ENCODE results near the gene CCDC200. TPM values are rescaled to one million over a fixed set of nuclear protein-coding genes. Genes with fewer than 3 reads are reported as not detected.
A peak's percentile ranks its signal among the peaks of the same experiment; 100 is the strongest.

CCDC200 gene
- total and polyA plus RNA-seq, 2 of the 13 experiments (the other 11 are each of a cell fraction or from before 2014, with no cell fraction given) = not detected

DNA sequence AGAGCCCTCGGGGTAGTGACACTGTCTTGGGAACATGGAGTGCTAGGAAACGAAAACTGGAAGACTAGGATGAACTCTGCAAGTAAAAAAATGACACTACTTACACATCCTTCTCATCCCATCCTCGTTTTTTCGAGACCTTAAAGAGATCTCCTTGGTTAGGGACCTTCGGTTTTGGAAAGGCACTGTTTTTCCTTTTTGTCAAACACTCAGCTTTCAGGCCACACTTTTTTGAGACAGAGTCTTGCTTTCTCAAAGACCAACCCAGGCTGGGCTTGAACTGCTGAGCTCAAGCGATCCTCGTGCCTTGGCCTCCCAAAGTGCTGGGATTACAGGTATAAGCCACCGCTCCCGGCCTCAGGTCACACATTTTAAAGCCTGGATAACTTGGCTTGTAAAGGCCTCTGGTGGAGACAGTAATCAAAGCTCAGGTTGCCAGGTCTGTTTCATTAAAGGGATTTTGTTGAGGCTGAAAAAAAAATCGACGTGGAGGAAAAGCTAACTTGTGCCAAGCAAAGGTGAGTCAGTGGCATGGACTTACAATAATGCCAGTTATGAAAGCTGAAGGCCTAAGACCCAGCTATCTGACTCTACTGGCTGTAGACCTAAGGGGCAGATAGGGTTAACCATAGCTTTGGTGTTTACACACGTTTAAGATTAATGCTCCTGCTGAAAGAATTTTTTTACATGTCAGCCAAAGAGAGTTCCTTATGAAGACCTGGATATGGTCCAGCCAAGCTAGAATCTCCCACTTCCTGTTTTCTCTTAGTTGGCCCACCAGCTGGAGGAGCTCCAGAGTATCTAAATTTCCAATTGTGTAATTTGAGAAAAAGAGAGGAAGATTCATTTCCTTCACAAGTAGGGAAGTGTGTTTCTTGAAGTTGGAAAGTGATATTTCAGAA is 56.6 kb downstream of the CCDC200 start (continued):
- TF ChIP-seq, protein P1, sequence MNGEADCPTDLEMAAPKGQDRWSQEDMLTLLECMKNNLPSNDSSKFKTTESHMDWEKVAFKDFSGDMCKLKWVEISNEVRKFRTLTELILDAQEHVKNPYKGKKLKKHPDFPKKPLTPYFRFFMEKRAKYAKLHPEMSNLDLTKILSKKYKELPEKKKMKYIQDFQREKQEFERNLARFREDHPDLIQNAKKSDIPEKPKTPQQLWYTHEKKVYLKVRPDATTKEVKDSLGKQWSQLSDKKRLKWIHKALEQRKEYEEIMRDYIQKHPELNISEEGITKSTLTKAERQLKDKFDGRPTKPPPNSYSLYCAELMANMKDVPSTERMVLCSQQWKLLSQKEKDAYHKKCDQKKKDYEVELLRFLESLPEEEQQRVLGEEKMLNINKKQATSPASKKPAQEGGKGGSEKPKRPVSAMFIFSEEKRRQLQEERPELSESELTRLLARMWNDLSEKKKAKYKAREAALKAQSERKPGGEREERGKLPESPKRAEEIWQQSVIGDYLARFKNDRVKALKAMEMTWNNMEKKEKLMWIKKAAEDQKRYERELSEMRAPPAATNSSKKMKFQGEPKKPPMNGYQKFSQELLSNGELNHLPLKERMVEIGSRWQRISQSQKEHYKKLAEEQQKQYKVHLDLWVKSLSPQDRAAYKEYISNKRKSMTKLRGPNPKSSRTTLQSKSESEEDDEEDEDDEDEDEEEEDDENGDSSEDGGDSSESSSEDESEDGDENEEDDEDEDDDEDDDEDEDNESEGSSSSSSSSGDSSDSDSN (CRISPR knock-in tag; IDR thresholded peaks at IDR 0.05) = no peak
- TF ChIP-seq MEF2D (CRISPR knock-in tag; IDR thresholded peaks at IDR 0.05) = no peak
- no peak for TF ChIP-seq HNRNPH1 (optimal IDR thresholded peaks at IDR 0.05; ENCODE audit: low read depth, low read length)
- TF ChIP-seq ZNF251 (CRISPR knock-in tag; IDR thresholded peaks at IDR 0.05) = no peak
- TF ChIP-seq KLF11 (CRISPR knock-in tag; IDR thresholded peaks at IDR 0.05) = no peak; the same call in 1 of the 2 replicates
- no peak for TF ChIP-seq NFKB2 (CRISPR knock-in tag; IDR thresholded peaks at IDR 0.05; ENCODE audit: borderline replicate concordance)
- TF ChIP-seq ZNF891 (CRISPR knock-in tag; IDR thresholded peaks at IDR 0.05) = no peak
- TF ChIP-seq ESRRA (CRISPR knock-in tag; IDR thresholded peaks at IDR 0.05; ENCODE audit: low read depth) = peak; percentile 19; the same call in 1 of the 2 replicates
- no peak for TF ChIP-seq FOXA1 (IDR thresholded peaks at IDR 0.05)
- peak; percentile 57 for TF ChIP-seq FOXA1 (CRISPR knock-in tag; IDR thresholded peaks at IDR 0.05)
- TF ChIP-seq ZSCAN31 (CRISPR knock-in tag; IDR thresholded peaks at IDR 0.05; ENCODE audit: low read depth) = peak; percentile 10; the same call in 1 of the 2 replicates
- TF ChIP-seq ZEB1 (IDR thresholded peaks at IDR 0.05; ENCODE audit: insufficient replicate concordance, low read depth) = peak; percentile 54
- no peak for TF ChIP-seq NFE2L1 (CRISPR knock-in tag; IDR thresholded peaks at IDR 0.05; ENCODE audit: borderline replicate concordance)
- TF ChIP-seq NFIC (IDR thresholded peaks at IDR 0.05; ENCODE audit: low read length) = peak; percentile 61; the same call in 1 of the 2 replicates
- no peak for TF ChIP-seq EZH2 (conservative IDR thresholded peaks at IDR 0.05; ENCODE audit: low read depth, low read length)
- 0 out of 2 replicates have a peak, but pooled peaks have one; percentile 12 for TF ChIP-seq MAF1 (CRISPR knock-in tag; IDR thresholded peaks at IDR 0.05; ENCODE audit: borderline replicate concordance)
- TF ChIP-seq ZNF17 (CRISPR knock-in tag; IDR thresholded peaks at IDR 0.05) = no peak
- TF ChIP-seq ZNF777 (CRISPR knock-in tag; IDR thresholded peaks at IDR 0.05) = no peak
- TF ChIP-seq PREB (CRISPR knock-in tag; IDR thresholded peaks at IDR 0.05) = no peak
- TF ChIP-seq PHF21A (CRISPR knock-in tag; IDR thresholded peaks at IDR 0.05) = no peak; the same call in 1 of the 2 replicates
- peak; percentile 88 for TF ChIP-seq ELF3 (CRISPR knock-in tag; IDR thresholded peaks at IDR 0.05)
- 0 out of 2 replicates have a peak, but pooled peaks have one; percentile 54 for TF ChIP-seq ZFP36L1 (CRISPR knock-in tag; IDR thresholded peaks at IDR 0.05)
- TF ChIP-seq SP4 (CRISPR knock-in tag; IDR thresholded peaks at IDR 0.05) = no peak
- peak; percentile 84; the same call in 1 of the 2 replicates for TF ChIP-seq ZNF430 (CRISPR knock-in tag; IDR thresholded peaks at IDR 0.05)
- peak; percentile 83; the same call in 1 of the 2 replicates for TF ChIP-seq SP140L (CRISPR knock-in tag; IDR thresholded peaks at IDR 0.05; ENCODE audit: borderline replicate concordance)
- no peak for TF ChIP-seq DNMT1 (CRISPR knock-in tag; IDR thresholded peaks at IDR 0.05)
- TF ChIP-seq ZNF263 (CRISPR knock-in tag; IDR thresholded peaks at IDR 0.05) = no peak
- TF ChIP-seq GATAD2A (CRISPR knock-in tag; IDR thresholded peaks at IDR 0.05) = peak; percentile 69
- no peak for TF ChIP-seq SMARCC2 (IDR thresholded peaks at IDR 0.05)
- TF ChIP-seq SIN3B (IDR thresholded peaks at IDR 0.05; ENCODE audit: low read length) = no peak
- TF ChIP-seq ZNF331 (CRISPR knock-in tag; IDR thresholded peaks at IDR 0.05) = no peak
- TF ChIP-seq RNF2 (conservative IDR thresholded peaks at IDR 0.05; ENCODE audit: low read depth) = no peak

Measured in HepG2 (cell line).